SK-N-SH (cell line): ENCODE results near the gene UBE2N. TPM values are rescaled to one million over a fixed set of nuclear protein-coding genes. Genes with fewer than 3 reads are reported as not detected.
A peak's percentile ranks its signal among the peaks of the same experiment; 100 is the strongest.

ENCODE experiments used
- CTCF ChIA-PET: fragments of 300-600, 350-600 bp; formaldehyde crosslinking; extraction: SDS; loops from one replicate; lab custom pipeline; 2021; lab: Yijun Ruan, JAX
- POLR2A ChIA-PET: fragments of 350-600 bp; sonication (Branson Sonifier 250); formaldehyde crosslinking; extraction: SDS; loops from one replicate; lab custom pipeline; 2020; ENCODE audit warnings: antibody characterized with exemption, inconsistent platforms; lab: Yijun Ruan, JAX
- DNase-seq: peaks from one replicate; pipeline ENCODE4 v3.0.0; 2012
- H2AFZ ChIP-seq: fragments of 200-600 bp; sonication (generic); 2 replicates; pipeline ENCODE4 v1.8.1; 2016; ENCODE audit warnings: antibody characterized with exemption, mild to moderate bottlenecking, low read depth
- H3F3A ChIP-seq: fragments of 200-600 bp; sonication (generic); replicated peaks from 2 replicates; pipeline ENCODE3; 2016; ENCODE audit warnings: antibody characterized with exemption, mild to moderate bottlenecking; ENCODE audit not compliant: insufficient read depth
- H3K27ac ChIP-seq, 2 experiments: fragments of 200-500 bp in 1 of 2; fragments of 200-600 bp in 1 of 2; sonication (Bioruptor generic) in 1 of 2; sonication (generic), shearing (Covaris generic) in 1 of 2; 2 replicates each; pipeline versions ENCODE4 v1.5.1 to v1.6.1; 2014 to 2016; ENCODE audit warnings: low read depth in 2 of 2, inconsistent platforms in 1 of 2, low read length in 1 of 2, mild to moderate bottlenecking in 1 of 2, mixed read lengths in 1 of 2
- H3K27me3 ChIP-seq: fragments of 200-600 bp; sonication (generic), shearing (Covaris generic); 2 replicates; pipeline ENCODE4 v1.6.1; 2016; ENCODE audit warnings: mixed run types; ENCODE audit not compliant: insufficient read depth
- H3K36me3 ChIP-seq, 2 experiments: fragments of 200-500 bp in 1 of 2; fragments of 200-600 bp in 1 of 2; sonication (Bioruptor generic) in 1 of 2; sonication (generic) in 1 of 2; replicated peaks in 1 of 2; 2 replicates each; pipeline versions ENCODE3 to v1.5.1; 2014 to 2016; ENCODE audit warnings: low read length in 1 of 2, mild to moderate bottlenecking in 1 of 2; ENCODE audit not compliant: insufficient read depth in 2 of 2, control insufficient read depth in 1 of 2
- H3K4me1 ChIP-seq, 2 experiments: fragments of 200-500 bp in 1 of 2; fragments of 200-600 bp in 1 of 2; sonication (Bioruptor generic) in 1 of 2; sonication (generic), shearing (Covaris generic) in 1 of 2; 2 replicates each; pipeline versions ENCODE4 v1.5.1 to v1.6.1; 2014 to 2016; ENCODE audit warnings: low read depth in 1 of 2, low read length in 1 of 2, mixed run types in 1 of 2; ENCODE audit not compliant: insufficient read depth in 2 of 2, control insufficient read depth in 1 of 2
- H3K4me2 ChIP-seq: fragments of 200-600 bp; sonication (generic), shearing (Covaris generic); 2 replicates; pipeline ENCODE4 v1.6.1; 2017; ENCODE audit warnings: mixed run types
- H3K4me3 ChIP-seq, 2 experiments: fragments of 200-500 bp in 1 of 2; fragments of 200-600 bp in 1 of 2; sonication (Bioruptor generic) in 1 of 2; sonication (generic), shearing (Covaris generic) in 1 of 2; 2 replicates each; pipeline versions ENCODE4 v1.5.1 to v1.8.1; 2014 to 2016; ENCODE audit warnings: low read depth in 2 of 2, inconsistent platforms in 1 of 2, low read length in 1 of 2, mild to moderate bottlenecking in 1 of 2, mixed read lengths in 1 of 2, moderate library complexity in 1 of 2
- H3K79me2 ChIP-seq: fragments of 200-600 bp; sonication (generic); 2 replicates; pipeline ENCODE4 v1.8.1; 2017; ENCODE audit warnings: mild to moderate bottlenecking; ENCODE audit not compliant: insufficient read depth
- H3K9ac ChIP-seq: fragments of 200-600 bp; sonication (generic); 2 replicates; pipeline ENCODE4 v1.6.1; 2017; ENCODE audit warnings: mixed run types
- H3K9me2 ChIP-seq: fragments of 200-600 bp; sonication (generic); 2 replicates; pipeline ENCODE4 v1.6.1; 2017; ENCODE audit warnings: mixed run types
- H3K9me3 ChIP-seq: fragments of 200-600 bp; sonication (generic); 2 replicates; pipeline ENCODE4 v1.6.1; 2017; ENCODE audit warnings: mixed run types, mild to moderate bottlenecking, moderate library complexity
- H4K20me1 ChIP-seq: fragments of 200-600 bp; sonication (generic); 2 replicates; pipeline ENCODE4 v1.6.1; 2017; ENCODE audit warnings: mild to moderate bottlenecking, mixed run types; ENCODE audit not compliant: insufficient read depth
- CHD2 ChIP-seq: fragments of 150-350 bp; IDR thresholded peaks from 2 replicates; pipeline ENCODE4 v1.6.1; 2018; ENCODE audit warnings: low read length; ENCODE audit not compliant: partially characterized antibody
- ELF1 ChIP-seq: IDR thresholded peaks from 2 replicates; pipeline ENCODE4 v1.4.0; 2012
- FOSL2 ChIP-seq: IDR thresholded peaks from 2 replicates; pipeline ENCODE4 v1.4.0; 2012; ENCODE audit warnings: low read depth, mild to moderate bottlenecking, moderate library complexity, borderline replicate concordance
- GATA2 ChIP-seq: sonication (generic); formaldehyde crosslinking; IDR thresholded peaks from 2 replicates; pipeline ENCODE4 v1.5.0; 2020; ENCODE audit warnings: mild to moderate bottlenecking, missing genetic modification reagents
- JUND ChIP-seq: IDR thresholded peaks from 2 replicates; pipeline ENCODE4 v1.4.0; 2012
- NRF1 ChIP-seq: IDR thresholded peaks from 2 replicates; pipeline ENCODE4 v1.6.1; 2012; ENCODE audit warnings: low read depth, mild to moderate bottlenecking, low read length
- POLR2AphosphoS5 ChIP-seq: IDR thresholded peaks from 2 replicates; pipeline ENCODE4 v1.6.1; 2012; ENCODE audit warnings: low read depth, low read length
- RCOR1 ChIP-seq: fragments of 150-350 bp; IDR thresholded peaks from 2 replicates; pipeline ENCODE4 v1.6.1; 2017; ENCODE audit warnings: antibody characterized with exemption, low read length
- SIN3A ChIP-seq: IDR thresholded peaks from 2 replicates; pipeline ENCODE4 v1.6.1; 2012; ENCODE audit warnings: low read depth, mild to moderate bottlenecking, low read length, moderate library complexity, borderline replicate concordance
- SMC3 ChIP-seq: IDR thresholded peaks from 2 replicates; pipeline ENCODE4 v1.6.1; 2012; ENCODE audit warnings: low read depth, low read length, improper control_type of control experiment
- TCF12 ChIP-seq: IDR thresholded peaks from 2 replicates; pipeline ENCODE4 v1.4.0; 2012
- USF2 ChIP-seq: fragments of 150-350 bp; IDR thresholded peaks from 2 replicates; pipeline ENCODE4 v1.6.1; 2017; ENCODE audit warnings: antibody characterized with exemption, low read length, low read depth, borderline replicate concordance
- YY1 ChIP-seq: IDR thresholded peaks from 2 replicates; pipeline ENCODE4 v1.4.0; 2012; ENCODE audit warnings: low read depth, mild to moderate bottlenecking
- ZBTB33 ChIP-seq: IDR thresholded peaks from 2 replicates; pipeline ENCODE4 v1.4.0; 2012; ENCODE audit warnings: low read depth, borderline replicate concordance
- WGBS: methylation state at CpG from one replicate; pipeline ENCODE4 v1.1.6; 2017; ENCODE audit warnings: low lambda C conversion rate; 5-methylcytosine and 5-hydroxymethylcytosine counted together
- polyA plus RNA-seq, 3 experiments: library from polyadenylated mRNA; depleted of rRNA; stranded (reverse); fragments of >200 nt; gene quantifications; 2 replicates each; pipeline ENCODE4 v1.2.3, GENCODE V29; 2012
- TF ChIP-seq, protein P1 (sequence below): IDR thresholded peaks from 2 replicates; pipeline ENCODE4; 2012

UBE2N gene
- polyA plus RNA-seq, 1 of the 3 experiments (the other 2 are of a cell fraction) = 102 TPM

DNA sequence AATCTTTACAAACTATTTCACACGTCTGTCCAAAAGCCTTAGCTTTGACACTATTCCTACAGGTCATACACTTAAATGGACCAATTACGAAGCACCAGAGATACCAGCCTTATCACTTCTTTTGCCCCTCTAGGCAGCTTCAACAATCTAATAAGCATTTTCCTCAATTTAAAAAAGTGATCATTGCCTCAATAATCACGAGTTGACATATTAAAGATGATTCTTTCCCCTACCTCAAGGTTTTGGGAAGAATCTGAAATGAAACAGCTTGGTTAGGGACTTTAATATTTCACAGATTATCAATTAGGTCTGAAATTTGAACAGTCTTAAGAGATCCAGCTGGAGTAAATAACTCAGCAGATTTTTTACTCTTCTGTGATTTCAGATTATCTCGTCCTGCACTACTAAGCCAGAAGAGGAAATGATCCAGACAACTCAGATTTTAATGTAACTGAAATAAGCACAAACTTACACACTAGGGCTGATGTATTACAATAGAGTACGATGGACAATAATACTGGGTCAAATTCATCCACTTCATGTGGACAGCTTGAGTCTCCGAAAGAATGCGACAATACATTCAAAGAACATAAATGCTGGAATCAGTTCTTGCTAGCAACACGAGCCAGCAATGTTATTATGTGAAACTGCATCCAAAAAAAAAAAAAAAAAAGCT, 15.9 kb downstream of the UBE2N start:
- peaks cover 99% of the 10 kb centered on the region for H4K20me1 ChIP-seq
- CTCF ChIA-PET = interaction anchor here (0.9 to 1.7 kb wide), 4 partner anchors 11 to 29 kb away, joined by 3 to 4 read pairs (median 4); no protein-coding TSS in a partner anchor

GRCh38 chr12:93422050-93422449, 19.7 kb downstream of the UBE2N start:
- Histone ChIP-seq H3K4me3 (no peak overlapping the region), H3K27me3 (no peaks in the 10 kb centered on the region), H3F3A (peaks cover 7% of the 10 kb centered on the region), H3K9me2 (no peaks in the 10 kb centered on the region), H3K9ac (no peak overlapping the region), H3K36me3 (peaks cover 0 to 4% of the 10 kb centered on the region in 2 experiments), H2AFZ (no peak overlapping the region), H3K4me2 (no peak overlapping the region), H3K27ac (no peak overlapping the region), H3K79me2 (peaks cover 100% of the 10 kb centered on the region), H3K4me1 (peaks cover 20 to 25% of the 10 kb centered on the region in 2 experiments; a peak in 3 of 4 replicates), H3K9me3 (no peaks in the 10 kb centered on the region), H4K20me1 (peaks cover 95% of the 10 kb centered on the region)
- ChIA-PET POLR2A (interaction anchor here (1.2 to 1.3 kb wide), 2 partner anchors 16 to 19 kb away, joined by 3 read pairs; partner anchors contain the start of gene UBE2N), CTCF (interaction anchor here (1.1 to 3.1 kb wide), 3 partner anchors 12 to 680 kb away, joined by 3 to 31 read pairs (median 3); no protein-coding TSS in a partner anchor)
- TF ChIP-seq SIN3A (no peak), YY1 (no peak), JUND (no peak), CHD2 (no peak), NRF1 (no peak), SMC3 (no peak), FOSL2 (no peak), USF2 (no peak), ELF1 (no peak), GATA2 (CRISPR knock-in tag) (no peak), ZBTB33 (no peak), POLR2AphosphoS5 (no peak), TCF12 (no peak)
- DNase-seq = no peak
- WGBS = 90% methylated on average over 2 of the region's 2 CpGs

More for the DNA sequence above, 15.9 kb downstream of the UBE2N start:
- H3K27ac ChIP-seq = peak overlapping the region in 1 of 2 experiments; percentile 64; a peak in 2 of 4 replicates
- POLR2A ChIA-PET = no interaction called here
- no peaks in the 10 kb centered on the region for H3K9me2 ChIP-seq
- peaks cover 5% of the 10 kb centered on the region for H3F3A ChIP-seq
- peaks cover 20 to 29% of the 10 kb centered on the region in 2 experiments; a peak in 3 of 4 replicates for H3K4me1 ChIP-seq
- H3K4me3 ChIP-seq = no peak overlapping the region
- H3K9ac ChIP-seq = no peak overlapping the region
- H3K9me3 ChIP-seq = no peaks in the 10 kb centered on the region
- WGBS = 88% methylated on average over 8 of the region's 8 CpGs
- DNase-seq = no peak
- no peaks in the 10 kb centered on the region for H3K27me3 ChIP-seq
- no peak overlapping the region for H3K4me2 ChIP-seq
- H3K79me2 ChIP-seq = peaks cover 100% of the 10 kb centered on the region
- H2AFZ ChIP-seq = no peak overlapping the region
- TF ChIP-seq RCOR1 (no peak), ZBTB33 (no peak)
- TF ChIP-seq, protein P1, sequence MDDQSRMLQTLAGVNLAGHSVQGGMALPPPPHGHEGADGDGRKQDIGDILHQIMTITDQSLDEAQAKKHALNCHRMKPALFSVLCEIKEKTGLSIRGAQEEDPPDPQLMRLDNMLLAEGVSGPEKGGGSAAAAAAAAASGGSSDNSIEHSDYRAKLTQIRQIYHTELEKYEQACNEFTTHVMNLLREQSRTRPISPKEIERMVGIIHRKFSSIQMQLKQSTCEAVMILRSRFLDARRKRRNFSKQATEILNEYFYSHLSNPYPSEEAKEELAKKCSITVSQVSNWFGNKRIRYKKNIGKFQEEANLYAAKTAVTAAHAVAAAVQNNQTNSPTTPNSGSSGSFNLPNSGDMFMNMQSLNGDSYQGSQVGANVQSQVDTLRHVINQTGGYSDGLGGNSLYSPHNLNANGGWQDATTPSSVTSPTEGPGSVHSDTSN = no peak
- peaks cover 0 to 4% of the 10 kb centered on the region in 2 experiments for H3K36me3 ChIP-seq
